Activated CD4-positive, alpha-beta T cell treated with anti-CD3 and anti-CD28 coated beads, Interleukin-2, amount 50 U/mL, for 48 hours (primary cell): ENCODE data around the gene DRG1.
"Not testable (repeated sequence)": the region's sequence is repeated elsewhere in the genome, so short reads cannot be mapped to it uniquely, and the experiment has no call there.

Experiments
- DNase-seq, 2 experiments: peaks; one replicate each; pipeline ENCODE4 v3.0.0-alpha.2; 2020

The DRG1 gene

GRCh38 chr22:31443516-31443915 lies 44.1 kb downstream of the DRG1 start:
- DNase-seq: no peak

- no peak for DNase-seq
Measured at GRCh38 chr22:31445642-31446041, 46.2 kb downstream of the DRG1 start.

GRCh38 chr22:31446208-31446607 lies 46.8 kb downstream of the DRG1 start:
- no peak for DNase-seq

- no peak for DNase-seq
Measured at GRCh38 chr22:31446767-31447166, 47.4 kb downstream of the DRG1 start.

- DNase-seq: no peak
Measured at GRCh38 chr22:31447337-31447736, 47.9 kb downstream of the DRG1 start.

- DNase-seq: no peak
Measured at GRCh38 chr22:31448382-31448781, 49.0 kb downstream of the DRG1 start.

- no peak for DNase-seq
Measured at GRCh38 chr22:31449506-31449905, 50.1 kb downstream of the DRG1 start.

- DNase-seq: no peak
Measured at GRCh38 chr22:31451709-31452571, 52.5 kb downstream of the DRG1 start.

- no peak for DNase-seq
Measured at GRCh38 chr22:31461699-31462098, 62.3 kb downstream of the DRG1 start.

GRCh38 chr22:31465307-31465706 lies 65.9 kb downstream of the DRG1 start:
- no peak for DNase-seq

GRCh38 chr22:31474743-31475142 lies 75.3 kb downstream of the DRG1 start:
- DNase-seq: no peak

GRCh38 chr22:31475800-31476199 lies 76.4 kb downstream of the DRG1 start:
- DNase-seq: no peak

GRCh38 chr22:31477329-31477728 lies 77.9 kb downstream of the DRG1 start:
- DNase-seq: no peak

GRCh38 chr22:31481129-31481528 lies 81.7 kb downstream of the DRG1 start:
- no peak for DNase-seq

- DNase-seq: not testable (repeated sequence)
Measured at GRCh38 chr22:31482470-31482869, 83.1 kb downstream of the DRG1 start.
